Measurements from ENCODE around the gene CFLAR.

The CFLAR gene

DNA sequence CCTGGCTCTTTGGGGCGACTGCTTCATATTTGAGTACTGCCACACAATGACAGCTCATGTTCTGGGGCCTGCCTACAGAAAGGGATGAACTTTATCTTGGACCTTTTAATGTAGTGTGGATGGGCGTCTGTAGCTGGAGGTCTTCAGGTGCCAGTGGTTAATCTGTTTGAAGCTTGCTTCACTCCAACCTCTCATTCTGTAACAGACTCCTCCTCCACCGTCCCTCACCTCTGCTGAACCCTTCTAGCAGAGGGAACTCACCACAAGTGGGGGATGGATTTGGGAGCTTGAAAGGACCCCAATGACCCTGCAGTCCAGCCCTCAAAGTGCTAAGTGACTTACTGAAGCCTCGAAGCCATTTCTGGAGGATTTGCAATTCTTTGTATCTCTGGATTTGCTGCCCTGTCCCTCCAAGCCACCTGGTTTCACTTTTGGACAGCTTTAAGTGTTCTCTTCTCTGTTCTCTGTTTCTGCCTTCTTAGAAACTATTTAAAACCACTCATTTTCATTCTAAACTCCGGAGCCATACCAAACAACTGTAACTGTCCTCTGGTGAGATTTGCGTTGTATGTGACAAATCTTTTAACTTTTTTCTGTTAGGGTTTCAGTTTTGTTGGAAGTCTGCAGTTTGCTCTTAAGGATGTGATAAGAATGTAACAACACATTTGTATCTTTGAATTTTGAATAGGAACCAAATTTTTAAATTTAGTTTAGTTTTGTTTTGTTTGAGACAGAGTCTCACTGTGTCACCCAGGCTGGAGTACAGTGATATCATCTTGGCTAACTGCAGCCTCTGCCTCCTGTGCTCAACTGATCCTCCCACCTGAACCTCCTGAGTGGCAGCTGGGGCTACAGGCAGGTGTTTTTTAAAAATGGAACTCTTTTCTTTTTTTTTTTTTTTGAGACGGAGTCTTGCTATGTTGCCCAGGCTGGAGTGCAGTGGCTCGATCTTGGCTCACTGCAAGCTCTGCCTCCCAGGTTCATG lies 107.4 kb downstream of the CFLAR start:
- DNase-seq: no peak

Data from NCI-H446 treated with DMSO at 0.1 percent for 48 hours (cell line).